IPS-20b (cell line): ENCODE data around the gene ATP8A1.
"Not testable (repeated sequence)": the region's sequence is repeated elsewhere in the genome, so short reads cannot be mapped to it uniquely, and the experiment has no call there.

Source experiments
- H3K27ac ChIP-seq: one replicate; pipeline ENCODE4 v1.5.1; 2013; ENCODE audit warnings: low read length
- H3K27me3 ChIP-seq: 2 replicates; pipeline ENCODE4 v1.6.1; 2013; ENCODE audit warnings: mild to moderate bottlenecking, low read length, inconsistent platforms; ENCODE audit not compliant: insufficient read depth
- H3K36me3 ChIP-seq: 2 replicates; pipeline ENCODE4 v1.6.1; 2013; ENCODE audit warnings: low read depth, mild to moderate bottlenecking, inconsistent platforms, low read length, moderate library complexity; ENCODE audit not compliant: insufficient read depth
- H3K4me1 ChIP-seq: 2 replicates; pipeline ENCODE4 v1.6.1; 2013; ENCODE audit warnings: mild to moderate bottlenecking, control low read depth, inconsistent platforms, low read length, moderate library complexity; ENCODE audit not compliant: insufficient read depth
- H3K4me3 ChIP-seq: 2 replicates; pipeline ENCODE4 v1.5.1; 2013; ENCODE audit warnings: mild to moderate bottlenecking, low read length, inconsistent platforms
- H3K9ac ChIP-seq: 2 replicates; pipeline ENCODE4 v1.6.1; 2013; ENCODE audit warnings: low read depth, mild to moderate bottlenecking, inconsistent platforms, low read length, moderate library complexity
- H3K9me3 ChIP-seq: 2 replicates; pipeline ENCODE4 v1.6.1; 2013; ENCODE audit warnings: mild to moderate bottlenecking, low read depth, low read length, inconsistent platforms; ENCODE audit not compliant: insufficient read depth

ATP8A1 gene

DNA sequence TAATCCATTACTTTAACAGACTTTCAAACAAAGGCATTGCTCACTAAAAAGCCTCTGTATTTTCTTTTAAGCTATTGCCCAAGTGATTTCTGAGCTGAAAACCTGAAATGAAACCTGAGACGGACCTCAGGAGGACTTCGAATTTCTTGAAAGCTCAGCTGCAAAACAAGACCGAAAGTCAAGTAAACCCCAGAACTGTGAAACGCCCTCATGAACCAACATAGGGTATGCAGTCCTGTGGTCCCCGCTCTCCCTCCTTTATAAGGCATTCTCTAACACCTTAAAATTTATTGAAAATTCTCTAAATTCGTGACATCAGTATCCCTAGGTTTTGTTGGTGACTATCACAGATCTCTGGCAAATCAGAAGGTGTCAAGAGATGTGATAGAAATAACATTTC lies 167.8 kb downstream of the ATP8A1 start:
- Histone ChIP-seq H3K4me1 (peaks cover 48% of the 10 kb centered on the region), H3K36me3 (no peaks in the 10 kb centered on the region), H3K4me3 (no peak overlapping the region), H3K9ac (no peak overlapping the region; the same call in 1 of the 2 replicates), H3K27ac (no peak overlapping the region), H3K9me3 (no peaks in the 10 kb centered on the region), H3K27me3 (no peaks in the 10 kb centered on the region)

DNA sequence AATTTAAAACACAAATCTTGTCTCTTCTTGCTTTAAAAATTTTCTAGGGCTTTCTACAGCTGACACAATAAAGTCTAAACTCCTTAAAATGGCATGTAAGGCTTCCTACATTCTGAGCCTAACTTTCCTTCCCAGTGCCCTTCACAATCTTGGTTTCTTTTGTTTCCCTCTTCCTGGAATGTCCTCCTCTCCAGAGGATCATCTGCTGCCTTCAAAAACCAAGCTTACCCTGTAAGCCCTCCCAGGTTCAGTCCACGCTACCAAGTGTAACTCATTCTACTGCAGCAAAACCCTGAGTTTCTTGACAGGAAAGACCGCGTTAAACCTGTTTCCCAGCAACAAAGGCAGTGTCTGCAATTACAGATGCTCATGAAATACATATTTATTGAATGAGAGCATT lies 168.4 kb downstream of the ATP8A1 start:
- H3K27me3 ChIP-seq: no peaks in the 10 kb centered on the region
- H3K4me3 ChIP-seq: no peak overlapping the region
- H3K9me3 ChIP-seq: no peaks in the 10 kb centered on the region
- H3K36me3 ChIP-seq: no peaks in the 10 kb centered on the region
- peak overlapping the region; percentile 13; the same call in 1 of the 2 replicates for H3K9ac ChIP-seq
- H3K27ac ChIP-seq: no peak overlapping the region
- peaks cover 54% of the 10 kb centered on the region for H3K4me1 ChIP-seq

DNA sequence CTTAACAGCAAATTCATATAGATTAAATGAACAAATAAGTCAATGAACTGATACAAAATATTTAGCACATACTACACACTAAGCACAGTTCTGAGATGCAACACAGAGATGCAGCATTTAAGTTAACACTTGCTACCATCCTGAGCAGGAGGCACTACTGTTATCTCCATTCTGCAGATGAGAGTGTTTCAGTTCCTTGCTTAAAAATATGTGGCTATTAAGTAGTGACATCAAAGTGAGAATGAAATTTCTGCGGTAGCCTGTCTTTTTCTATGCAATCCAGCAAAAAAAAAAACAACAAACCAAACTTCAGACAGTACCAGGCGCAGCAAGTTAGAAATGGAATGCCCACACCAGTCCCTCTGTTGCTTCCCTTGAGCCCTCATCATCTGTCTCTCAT lies 168.8 kb downstream of the ATP8A1 start:
- Histone ChIP-seq H3K9ac (no peak overlapping the region; the same call in 1 of the 2 replicates), H3K4me3 (no peak overlapping the region), H3K9me3 (no peaks in the 10 kb centered on the region), H3K36me3 (no peaks in the 10 kb centered on the region), H3K4me1 (peaks cover 58% of the 10 kb centered on the region), H3K27ac (no peak overlapping the region), H3K27me3 (no peaks in the 10 kb centered on the region)

DNA sequence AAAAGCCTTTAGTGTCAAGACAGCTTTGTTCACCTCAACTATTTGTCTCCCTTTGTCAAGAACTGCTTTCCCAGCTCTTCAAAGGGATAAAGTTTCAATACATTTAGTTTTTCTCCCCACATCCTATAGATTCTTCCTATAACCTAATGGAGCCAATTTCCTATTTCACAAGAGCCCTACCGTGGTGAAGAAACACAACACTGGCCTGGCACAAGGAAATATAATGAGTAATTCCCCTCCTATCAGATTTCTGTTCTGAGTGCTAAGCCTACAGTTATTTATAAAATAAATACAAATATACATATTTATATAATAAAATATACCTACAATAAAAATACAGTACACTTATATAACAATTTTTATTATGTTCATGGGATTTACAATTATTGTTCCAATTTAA lies 169.7 kb downstream of the ATP8A1 start:
- Histone ChIP-seq H3K4me1 (peaks cover 66% of the 10 kb centered on the region), H3K27ac (no peak overlapping the region), H3K36me3 (no peaks in the 10 kb centered on the region), H3K27me3 (no peaks in the 10 kb centered on the region), H3K9me3 (no peaks in the 10 kb centered on the region), H3K4me3 (no peak overlapping the region), H3K9ac (no peak overlapping the region)

DNA sequence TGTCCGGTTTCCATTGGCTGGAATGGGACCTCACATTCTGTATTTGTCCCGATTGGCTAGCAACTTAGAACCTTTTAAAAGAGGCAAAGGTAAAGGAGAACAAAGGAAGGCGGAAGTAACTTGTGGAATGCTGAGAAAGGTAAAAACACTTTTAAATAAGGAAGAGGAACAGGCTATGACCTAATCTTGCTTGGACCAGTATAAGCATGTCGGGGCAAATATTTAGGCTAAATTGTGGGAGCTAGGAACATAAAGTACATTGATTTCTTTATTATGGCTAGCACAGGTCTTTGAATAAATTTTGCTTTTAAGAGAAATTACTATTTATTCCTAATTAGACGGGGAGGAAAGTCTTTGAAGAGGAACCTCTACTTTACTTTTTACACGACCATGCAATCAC lies 170.7 kb downstream of the ATP8A1 start:
- H3K4me1 ChIP-seq: peaks cover 67% of the 10 kb centered on the region
- H3K27me3 ChIP-seq, H3K9ac ChIP-seq, H3K4me3 ChIP-seq, H3K9me3 ChIP-seq, H3K36me3 ChIP-seq, H3K27ac ChIP-seq: not testable (repeated sequence)

DNA sequence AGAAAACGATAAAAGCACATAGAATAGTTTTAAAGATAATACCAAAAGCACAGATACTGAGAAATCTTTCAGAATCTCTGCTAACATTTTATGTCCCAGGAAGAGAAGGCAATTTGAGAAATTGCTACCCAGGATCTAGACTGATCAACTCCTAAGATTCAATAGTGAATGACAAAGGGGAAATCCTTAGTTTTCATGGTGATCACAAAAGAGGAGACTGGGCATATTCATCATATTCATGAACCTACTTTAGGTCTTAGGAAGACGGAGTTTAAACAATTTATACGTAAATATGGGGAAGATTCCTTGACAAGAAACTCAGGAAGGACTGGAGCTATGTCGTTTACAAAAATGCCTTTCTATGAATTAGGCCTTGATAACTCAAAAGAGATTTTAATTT lies 172.3 kb downstream of the ATP8A1 start:
- H3K4me1 ChIP-seq: peaks cover 62% of the 10 kb centered on the region

DNA sequence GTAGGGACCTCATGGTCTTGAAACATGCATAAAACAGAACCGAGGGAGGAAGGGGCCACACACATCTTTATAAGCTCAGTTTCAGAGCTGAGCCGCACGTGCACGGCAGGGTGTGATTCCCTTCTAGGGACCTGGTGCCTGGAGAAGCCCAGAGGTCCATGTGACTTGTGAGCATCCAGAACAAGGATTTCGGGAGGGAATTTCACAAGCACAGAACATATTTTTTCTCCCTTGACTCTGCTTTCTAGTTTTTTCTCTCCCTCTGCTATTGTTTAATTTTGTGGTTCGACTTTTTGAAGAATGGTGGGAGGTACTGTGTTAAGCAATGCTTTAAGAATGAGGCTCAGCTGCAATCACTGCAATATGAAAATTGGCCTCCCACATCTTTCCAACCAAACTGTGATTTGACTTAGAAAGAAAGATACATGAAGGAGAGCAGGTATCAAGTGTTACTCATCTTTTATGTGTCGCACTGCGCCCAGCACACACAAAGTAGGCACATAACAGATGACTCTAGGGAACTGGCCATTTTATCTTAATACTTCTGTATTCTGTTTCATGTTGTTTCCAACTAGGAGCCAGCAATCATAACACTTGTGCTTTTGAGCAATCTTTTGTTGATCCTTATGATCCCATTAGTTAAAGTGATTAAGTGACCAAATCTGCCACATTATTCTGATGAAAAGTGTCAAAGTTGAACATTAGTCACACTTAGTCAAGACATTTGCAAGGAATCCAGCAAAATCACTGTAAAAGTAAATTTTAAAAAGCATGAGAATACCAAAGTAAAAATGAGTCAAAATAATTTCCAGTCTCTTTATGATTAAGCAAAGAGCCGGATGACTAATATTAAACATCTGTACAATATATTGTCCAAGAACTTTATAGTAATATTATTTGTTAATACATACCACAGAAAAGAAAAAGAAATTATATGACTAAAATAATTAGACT lies 173.2 kb downstream of the ATP8A1 start:
- no peak overlapping the region for H3K4me3 ChIP-seq
- H3K27me3 ChIP-seq: no peaks in the 10 kb centered on the region
- H3K27ac ChIP-seq: no peak overlapping the region
- no peak overlapping the region; the same call in 1 of the 2 replicates for H3K9ac ChIP-seq
- H3K36me3 ChIP-seq: no peaks in the 10 kb centered on the region
- peaks cover 55% of the 10 kb centered on the region for H3K4me1 ChIP-seq
- no peaks in the 10 kb centered on the region for H3K9me3 ChIP-seq

More for the DNA sequence above, 172.3 kb downstream of the ATP8A1 start:
- H3K27me3 ChIP-seq: no peaks in the 10 kb centered on the region
- H3K27ac ChIP-seq: no peak overlapping the region
- H3K9ac ChIP-seq: no peak overlapping the region
- H3K9me3 ChIP-seq: no peaks in the 10 kb centered on the region
- H3K4me3 ChIP-seq: peak overlapping the region; percentile 8; the same call in 1 of the 2 replicates
- no peaks in the 10 kb centered on the region for H3K36me3 ChIP-seq

DNA sequence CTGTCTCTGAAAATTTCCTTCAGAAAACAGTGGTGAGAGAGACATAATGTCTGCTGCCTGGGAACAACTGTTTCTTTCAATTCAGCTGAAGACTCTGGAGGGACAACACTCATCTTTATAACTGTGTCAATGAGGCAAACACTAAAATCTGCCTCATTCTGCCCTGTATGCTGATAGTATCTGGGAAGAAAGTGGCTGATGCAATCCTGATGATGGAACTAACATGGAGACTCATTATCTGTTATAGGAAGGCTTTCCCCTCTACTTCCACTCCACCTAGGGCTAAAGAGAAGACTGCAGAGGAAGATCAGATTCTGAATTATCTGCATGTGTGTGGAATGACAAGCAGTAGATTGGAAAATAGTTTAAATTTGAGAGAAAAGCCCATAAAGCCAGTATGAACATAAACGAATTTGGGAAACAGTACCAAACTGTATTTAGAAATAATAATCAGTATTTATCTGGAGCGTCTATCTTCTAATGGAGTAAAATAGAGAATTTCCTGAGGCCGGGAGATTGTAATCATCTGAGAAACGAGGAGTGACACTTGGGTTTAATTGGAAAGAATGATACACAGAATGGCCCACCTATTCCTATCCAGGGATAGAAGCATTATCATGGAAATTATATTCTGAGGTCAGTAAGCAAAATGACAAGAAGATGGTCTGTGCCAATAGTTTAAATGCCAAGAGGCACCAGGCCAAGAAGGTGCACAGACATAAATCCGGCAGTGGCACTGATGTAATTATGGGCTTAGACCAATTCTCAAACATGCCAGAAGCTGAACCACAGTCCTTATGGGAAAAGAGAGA lies 174.2 kb downstream of the ATP8A1 start:
- Histone ChIP-seq H3K9ac (peak overlapping the region; percentile 50; the same call in 1 of the 2 replicates), H3K27ac (no peak overlapping the region), H3K27me3 (no peaks in the 10 kb centered on the region), H3K4me3 (no peak overlapping the region), H3K36me3 (no peaks in the 10 kb centered on the region), H3K9me3 (no peaks in the 10 kb centered on the region), H3K4me1 (peaks cover 45% of the 10 kb centered on the region)

DNA sequence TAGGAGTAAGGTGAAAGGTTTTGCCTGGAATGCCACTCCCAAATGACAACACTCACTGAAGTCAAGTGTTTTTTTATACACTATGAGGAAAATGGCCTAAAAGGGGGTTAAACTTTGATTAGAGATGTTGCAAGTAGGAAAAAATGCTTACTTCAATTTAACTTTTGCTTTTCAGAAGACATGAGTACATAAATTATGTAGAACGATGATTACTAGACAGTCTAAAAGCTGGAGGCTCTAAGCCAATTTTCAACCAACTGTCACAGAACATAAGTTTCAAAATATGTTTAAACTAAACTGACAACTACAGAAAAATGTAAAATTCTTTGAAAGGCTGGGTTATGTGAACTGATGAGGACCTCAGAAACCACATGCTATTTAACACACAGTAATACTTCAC lies 176.2 kb downstream of the ATP8A1 start:
- H3K9me3 ChIP-seq: no peaks in the 10 kb centered on the region
- H3K4me3 ChIP-seq: no peak overlapping the region
- H3K36me3 ChIP-seq: no peaks in the 10 kb centered on the region
- no peak overlapping the region for H3K9ac ChIP-seq
- no peaks in the 10 kb centered on the region for H3K27me3 ChIP-seq
- H3K27ac ChIP-seq: no peak overlapping the region
- H3K4me1 ChIP-seq: peaks cover 34% of the 10 kb centered on the region

DNA sequence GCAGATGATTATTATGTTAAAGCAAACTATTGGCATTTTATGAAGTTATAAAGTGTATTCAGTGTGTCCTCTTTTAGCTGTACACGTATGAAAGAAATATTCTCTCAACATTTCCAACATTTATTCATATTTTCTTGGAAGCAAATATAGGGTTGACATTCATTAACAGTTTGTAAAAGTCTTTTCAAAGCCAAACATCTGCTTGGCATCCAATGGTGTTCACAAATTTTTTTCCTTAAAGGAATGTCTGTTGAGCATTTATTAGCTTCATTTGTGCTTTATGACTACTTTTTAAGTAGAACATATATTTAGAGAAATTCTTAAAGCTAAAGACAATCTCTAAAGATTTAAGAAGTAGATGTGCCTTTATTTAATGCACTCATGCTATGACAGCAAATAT lies 176.6 kb downstream of the ATP8A1 start:
- Histone ChIP-seq H3K36me3 (no peaks in the 10 kb centered on the region), H3K9me3 (no peaks in the 10 kb centered on the region), H3K27ac (no peak overlapping the region), H3K4me1 (peaks cover 29% of the 10 kb centered on the region), H3K27me3 (no peaks in the 10 kb centered on the region), H3K9ac (no peak overlapping the region), H3K4me3 (no peak overlapping the region)

DNA sequence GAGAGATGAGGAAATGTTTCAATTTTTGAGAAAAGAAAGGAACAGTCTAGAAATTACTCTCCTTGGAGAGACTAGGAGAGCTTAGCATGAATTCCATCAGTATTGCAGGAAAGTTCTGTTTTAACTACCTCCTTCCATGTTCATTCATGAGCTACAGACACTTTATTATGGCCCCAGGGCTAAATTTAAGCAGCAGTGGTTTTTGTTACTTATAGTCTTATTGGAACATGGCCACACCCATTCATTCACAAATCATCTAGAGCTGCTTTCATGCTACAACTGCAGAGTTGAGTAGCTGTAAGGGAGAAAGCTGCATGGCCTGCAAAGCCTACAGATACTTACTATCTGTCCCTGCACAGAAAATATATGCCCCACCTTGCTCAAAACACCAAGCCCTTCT lies 178.0 kb downstream of the ATP8A1 start:
- Histone ChIP-seq H3K4me3 (no peak overlapping the region), H3K9ac (no peak overlapping the region), H3K27ac (no peak overlapping the region), H3K36me3 (no peaks in the 10 kb centered on the region), H3K27me3 (no peaks in the 10 kb centered on the region), H3K9me3 (no peaks in the 10 kb centered on the region), H3K4me1 (peaks cover 17% of the 10 kb centered on the region)
